GM06990 (cell line): ENCODE measurements around the gene MRM3.
"Not testable (repeated sequence)": the region's sequence is repeated elsewhere in the genome, so short reads cannot be mapped to it uniquely, and the experiment has no call there.

Source experiments
- DNase-seq: peaks from one replicate; pipeline ENCODE4 v3.0.0-alpha.2; 2011; ENCODE audit not compliant: insufficient read length; ENCODE audit errors: extremely low read depth
- H3K27me3 ChIP-seq: replicated peaks from 2 replicates; pipeline ENCODE4 v1.6.0; 2011; ENCODE audit warnings: low read length; ENCODE audit not compliant: control insufficient read depth, insufficient read depth
- H3K36me3 ChIP-seq: 2 replicates; pipeline ENCODE4 v1.5.1; 2011; ENCODE audit warnings: low read length; ENCODE audit not compliant: control insufficient read depth, insufficient read depth
- H3K4me3 ChIP-seq: replicated peaks from 2 replicates; pipeline ENCODE4 v1.5.1; 2011; ENCODE audit warnings: low read depth, mild to moderate bottlenecking, control low read depth, low read length
- TF ChIP-seq, protein P1 (sequence below): IDR thresholded peaks from 2 replicates; pipeline ENCODE4 v1.5.1; 2011; ENCODE audit warnings: low read length, control low read depth, mild to moderate bottlenecking, inconsistent platforms; ENCODE audit not compliant: insufficient read depth, poor library complexity, severe bottlenecking

MRM3 gene

DNA sequence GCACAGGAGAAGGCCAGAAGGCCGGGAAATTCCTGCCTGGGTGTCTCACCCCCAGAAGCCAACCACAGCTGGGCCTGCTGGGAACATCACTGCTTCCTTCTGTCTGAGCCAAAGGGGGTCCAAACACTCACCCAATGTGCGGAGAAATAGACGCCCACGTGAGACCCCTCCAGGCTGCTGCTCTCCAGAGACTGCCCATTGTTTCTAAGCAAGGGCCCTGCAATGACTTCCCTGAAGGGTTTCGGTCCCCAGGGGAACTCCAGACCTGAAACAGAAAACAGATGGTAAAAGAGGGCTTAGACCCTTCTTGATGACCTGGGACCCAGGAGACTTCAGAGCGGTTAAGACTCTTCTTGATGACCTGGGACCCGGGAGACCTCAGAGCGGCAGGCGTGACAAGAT, 41.3 kb downstream of the MRM3 start:
- Histone ChIP-seq H3K4me3 (no peak overlapping the region), H3K36me3 (no peaks in the 10 kb centered on the region), H3K27me3 (no peaks in the 10 kb centered on the region)
- TF ChIP-seq, protein P1, sequence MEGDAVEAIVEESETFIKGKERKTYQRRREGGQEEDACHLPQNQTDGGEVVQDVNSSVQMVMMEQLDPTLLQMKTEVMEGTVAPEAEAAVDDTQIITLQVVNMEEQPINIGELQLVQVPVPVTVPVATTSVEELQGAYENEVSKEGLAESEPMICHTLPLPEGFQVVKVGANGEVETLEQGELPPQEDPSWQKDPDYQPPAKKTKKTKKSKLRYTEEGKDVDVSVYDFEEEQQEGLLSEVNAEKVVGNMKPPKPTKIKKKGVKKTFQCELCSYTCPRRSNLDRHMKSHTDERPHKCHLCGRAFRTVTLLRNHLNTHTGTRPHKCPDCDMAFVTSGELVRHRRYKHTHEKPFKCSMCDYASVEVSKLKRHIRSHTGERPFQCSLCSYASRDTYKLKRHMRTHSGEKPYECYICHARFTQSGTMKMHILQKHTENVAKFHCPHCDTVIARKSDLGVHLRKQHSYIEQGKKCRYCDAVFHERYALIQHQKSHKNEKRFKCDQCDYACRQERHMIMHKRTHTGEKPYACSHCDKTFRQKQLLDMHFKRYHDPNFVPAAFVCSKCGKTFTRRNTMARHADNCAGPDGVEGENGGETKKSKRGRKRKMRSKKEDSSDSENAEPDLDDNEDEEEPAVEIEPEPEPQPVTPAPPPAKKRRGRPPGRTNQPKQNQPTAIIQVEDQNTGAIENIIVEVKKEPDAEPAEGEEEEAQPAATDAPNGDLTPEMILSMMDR = no peak
- DNase-seq = peak; percentile 70

DNA sequence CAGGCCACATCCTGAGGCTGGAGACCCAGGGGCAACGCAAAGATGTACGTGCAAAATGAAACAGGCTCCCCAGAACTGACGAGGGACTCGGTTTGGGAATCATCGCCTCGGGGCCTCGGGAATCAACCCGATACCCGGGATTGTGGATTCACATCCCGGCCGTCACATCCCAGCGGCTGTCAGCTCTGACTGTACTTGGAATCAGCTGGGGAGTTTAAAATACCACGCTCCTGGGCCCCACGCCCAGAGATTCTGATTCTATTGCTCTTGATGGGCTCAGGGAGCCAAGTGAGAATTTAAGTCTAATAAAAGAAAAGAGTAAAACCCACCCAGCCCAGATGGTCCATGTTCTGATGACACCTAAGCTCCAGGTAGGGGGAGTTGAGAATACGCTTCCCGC, 42.2 kb downstream of the MRM3 start:
- DNase-seq = no peak
- TF ChIP-seq, protein P1 = no peak
- Histone ChIP-seq H3K36me3 (no peaks in the 10 kb centered on the region), H3K27me3 (no peaks in the 10 kb centered on the region), H3K4me3 (no peak overlapping the region)

GRCh38 chr17:825216-825615, 43.1 kb downstream of the MRM3 start:
- no peak overlapping the region for H3K4me3 ChIP-seq
- TF ChIP-seq, protein P1 = no peak
- DNase-seq = no peak
- no peaks in the 10 kb centered on the region for H3K36me3 ChIP-seq
- no peaks in the 10 kb centered on the region for H3K27me3 ChIP-seq

DNA sequence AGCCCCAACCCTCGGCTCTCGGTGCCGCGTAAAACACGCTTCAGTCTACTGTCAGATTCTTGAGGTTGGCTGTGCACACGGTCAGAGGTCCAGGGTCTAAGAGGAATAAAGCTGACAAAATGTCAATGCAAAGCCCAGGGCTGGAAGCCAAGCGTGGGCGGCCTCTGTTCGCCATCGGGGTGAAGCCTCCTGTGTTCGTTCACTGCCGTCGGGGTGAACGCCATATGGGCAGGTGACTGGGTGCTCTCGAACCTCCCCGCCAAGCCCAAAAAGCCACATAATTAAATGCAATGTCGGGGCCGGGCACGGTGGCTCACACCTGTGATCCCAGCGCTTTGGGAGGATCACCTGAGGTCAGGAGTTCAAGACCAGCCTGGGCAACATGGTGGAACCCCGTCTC, 44.6 kb downstream of the MRM3 start:
- no peak for DNase-seq
- Histone ChIP-seq H3K4me3 (no peak overlapping the region), H3K36me3 (no peaks in the 10 kb centered on the region), H3K27me3 (no peaks in the 10 kb centered on the region)
- TF ChIP-seq, protein P1 = no peak

GRCh38 chr17:828761-829160, 46.6 kb downstream of the MRM3 start:
- Histone ChIP-seq H3K27me3 (no peaks in the 10 kb centered on the region), H3K4me3 (no peak overlapping the region), H3K36me3 (no peaks in the 10 kb centered on the region)
- TF ChIP-seq, protein P1 = no peak
- DNase-seq = no peak

DNA sequence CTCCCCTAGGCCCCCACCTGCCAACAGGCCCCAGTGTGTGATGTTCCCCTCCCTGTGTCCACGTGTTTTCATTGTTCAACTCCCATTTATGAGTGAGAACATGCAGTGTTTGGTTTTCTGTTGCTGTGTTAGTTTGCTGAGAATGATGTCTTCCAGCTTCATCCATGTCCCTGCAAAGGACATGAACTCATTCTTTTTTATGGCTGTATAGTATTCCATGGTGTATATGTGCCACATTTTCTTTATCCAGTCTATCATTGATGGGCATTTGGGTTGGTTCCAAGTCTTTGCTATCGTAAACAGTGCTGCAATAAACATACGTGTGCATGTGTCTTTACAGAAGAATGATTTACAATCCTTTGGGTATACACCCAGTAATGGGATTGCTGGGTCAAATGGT, 47.5 kb downstream of the MRM3 start:
- not testable (repeated sequence) for H3K36me3 ChIP-seq, H3K4me3 ChIP-seq, H3K27me3 ChIP-seq, DNase-seq

DNA sequence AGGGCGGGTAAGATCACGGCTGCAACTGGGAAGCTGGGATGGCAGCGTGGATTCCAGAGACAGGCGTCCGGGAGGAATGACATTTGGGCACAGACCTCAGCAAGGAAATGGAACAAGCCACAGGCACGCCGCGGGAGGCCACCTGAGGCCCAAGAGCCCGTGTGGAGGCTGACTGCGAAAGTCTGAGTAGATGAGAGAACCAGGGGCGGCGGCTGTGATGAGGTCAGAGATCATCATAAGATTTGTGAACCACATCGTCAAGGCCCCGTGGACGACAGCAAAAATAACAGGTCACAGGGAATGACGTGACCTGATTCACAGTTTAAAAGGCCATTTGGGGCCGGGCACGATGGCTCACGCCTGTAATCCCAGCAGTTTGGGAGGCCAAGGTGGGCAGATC, 48.2 kb downstream of the MRM3 start:
- H3K27me3 ChIP-seq = no peaks in the 10 kb centered on the region
- TF ChIP-seq, protein P1 = no peak
- H3K4me3 ChIP-seq = no peak overlapping the region
- no peak for DNase-seq
- no peaks in the 10 kb centered on the region for H3K36me3 ChIP-seq
